Measurements from ENCODE around the gene OR6A2.

- no peak for TF ChIP-seq CTCF (IDR thresholded peaks at IDR 0.05)
- TF ChIP-seq POLR2A (IDR thresholded peaks at IDR 0.05), result no peak
Measured at GRCh38 chr11:6755953-6756347, 43.5 kb downstream of the OR6A2 start.

Measured in lower leg skin (tissue), 3 donors.